ENCODE results near the gene UBE4B. TPM values are rescaled to one million over a fixed set of nuclear protein-coding genes. Genes with fewer than 3 reads are reported as not detected.
"Not testable (repeated sequence)": the region's sequence is repeated elsewhere in the genome, so short reads cannot be mapped to it uniquely, and the experiment has no call there.

UBE4B gene
- total RNA-seq, 1 donor from 2014 or later: 63.7 TPM

DNA sequence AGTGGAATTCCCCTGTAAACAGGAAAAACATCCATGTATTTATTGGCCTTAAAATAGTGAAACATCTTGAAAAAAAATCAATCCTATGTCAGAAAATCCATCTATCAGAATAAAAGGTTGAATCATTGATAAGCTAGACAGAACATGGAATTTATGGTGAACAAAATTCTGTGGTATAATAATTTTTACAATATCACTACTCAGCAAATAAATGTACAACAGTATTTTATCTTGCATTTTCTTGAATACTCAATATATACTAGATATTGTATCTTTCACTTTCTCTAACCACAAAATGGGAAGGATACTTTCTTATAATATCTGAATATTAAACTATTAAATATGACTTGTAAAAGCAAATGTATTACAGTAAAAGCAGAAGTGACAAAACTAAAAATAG, 5.7 kb upstream of the UBE4B start:
- Mint-ChIP-seq H3K27ac (no peak overlapping the region), H3K36me3 (no peaks in the 10 kb centered on the region), H3K9me3 (no peaks in the 10 kb centered on the region), H3K4me1 (peaks cover 14% of the 10 kb centered on the region), H3K4me3 (no peak overlapping the region), H3K27me3 (ENCODE audit: low read depth) (no peaks in the 10 kb centered on the region)
- no peak for DNase-seq (ENCODE audit: low spot score in 2 of 2, unreplicated experiment in 2 of 2)
- no peak for TF ChIP-seq CTCF (IDR thresholded peaks at IDR 0.05; ENCODE audit: unreplicated experiment)

- H3K27me3 Mint-ChIP-seq (ENCODE audit: low read depth); H3K27ac Mint-ChIP-seq; H3K9me3 Mint-ChIP-seq; H3K36me3 Mint-ChIP-seq; H3K4me3 Mint-ChIP-seq; DNase-seq (ENCODE audit: low spot score in 2 of 2, unreplicated experiment in 2 of 2): not testable (repeated sequence)
- H3K4me1 Mint-ChIP-seq: peaks cover 22% of the 10 kb centered on the region
Measured at GRCh38 chr1:10028956-10029500, 3.7 kb upstream of the UBE4B start.

DNA sequence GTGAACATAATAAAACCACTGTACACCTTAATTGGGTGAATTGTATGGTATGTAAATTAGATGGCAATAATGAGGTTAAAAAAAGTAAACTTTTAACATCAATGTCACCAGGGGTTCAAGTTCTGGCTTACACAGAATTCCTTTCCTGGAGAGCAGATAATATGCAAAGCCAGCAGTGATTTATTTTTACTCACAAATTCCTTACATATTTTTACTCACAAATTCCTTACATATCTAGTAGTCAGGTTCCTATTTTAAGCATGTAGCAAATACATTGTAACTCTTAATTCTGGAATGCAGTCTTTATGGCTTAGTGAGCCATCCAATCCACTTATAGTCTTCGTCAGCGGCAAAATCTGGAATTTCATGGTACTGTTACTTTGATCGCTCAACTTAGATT, 1.3 kb upstream of the UBE4B start:
- no peaks in the 10 kb centered on the region for H3K36me3 Mint-ChIP-seq
- H3K27ac Mint-ChIP-seq: peak overlapping the region; percentile 94
- DNase-seq (ENCODE audit: low spot score in 2 of 2, unreplicated experiment in 2 of 2): no peak

GRCh38 chr1:10033359-10033845, 644 bp downstream of the UBE4B start:
- DNase-seq (ENCODE audit: low spot score in 2 of 2, unreplicated experiment in 2 of 2): no peak
- Mint-ChIP-seq H3K27ac (peak overlapping the region; percentile 94), H3K9me3 (no peaks in the 10 kb centered on the region), H3K36me3 (no peaks in the 10 kb centered on the region), H3K4me3 (peak overlapping the region; percentile 77), H3K27me3 (ENCODE audit: low read depth) (no peaks in the 10 kb centered on the region), H3K4me1 (peaks cover 37% of the 10 kb centered on the region)
- TF ChIP-seq CTCF (IDR thresholded peaks at IDR 0.05; ENCODE audit: unreplicated experiment): no peak

More for the DNA sequence above, 1.3 kb upstream of the UBE4B start:
- H3K4me3 Mint-ChIP-seq: no peak overlapping the region
- no peaks in the 10 kb centered on the region for H3K9me3 Mint-ChIP-seq
- no peaks in the 10 kb centered on the region for H3K27me3 Mint-ChIP-seq (ENCODE audit: low read depth)
- H3K4me1 Mint-ChIP-seq: peaks cover 33% of the 10 kb centered on the region
- no peak for TF ChIP-seq CTCF (IDR thresholded peaks at IDR 0.05; ENCODE audit: unreplicated experiment)

- Mint-ChIP-seq H3K27ac (no peak overlapping the region), H3K27me3 (ENCODE audit: low read depth) (no peaks in the 10 kb centered on the region), H3K4me1 (peaks cover 25% of the 10 kb centered on the region), H3K4me3 (no peak overlapping the region), H3K9me3 (no peaks in the 10 kb centered on the region), H3K36me3 (peaks cover 10% of the 10 kb centered on the region)
- TF ChIP-seq CTCF (IDR thresholded peaks at IDR 0.05; ENCODE audit: unreplicated experiment): no peak
- no peak for DNase-seq (ENCODE audit: low spot score in 2 of 2, unreplicated experiment in 2 of 2)
Measured at GRCh38 chr1:10042746-10043145, 10.0 kb downstream of the UBE4B start.

DNA sequence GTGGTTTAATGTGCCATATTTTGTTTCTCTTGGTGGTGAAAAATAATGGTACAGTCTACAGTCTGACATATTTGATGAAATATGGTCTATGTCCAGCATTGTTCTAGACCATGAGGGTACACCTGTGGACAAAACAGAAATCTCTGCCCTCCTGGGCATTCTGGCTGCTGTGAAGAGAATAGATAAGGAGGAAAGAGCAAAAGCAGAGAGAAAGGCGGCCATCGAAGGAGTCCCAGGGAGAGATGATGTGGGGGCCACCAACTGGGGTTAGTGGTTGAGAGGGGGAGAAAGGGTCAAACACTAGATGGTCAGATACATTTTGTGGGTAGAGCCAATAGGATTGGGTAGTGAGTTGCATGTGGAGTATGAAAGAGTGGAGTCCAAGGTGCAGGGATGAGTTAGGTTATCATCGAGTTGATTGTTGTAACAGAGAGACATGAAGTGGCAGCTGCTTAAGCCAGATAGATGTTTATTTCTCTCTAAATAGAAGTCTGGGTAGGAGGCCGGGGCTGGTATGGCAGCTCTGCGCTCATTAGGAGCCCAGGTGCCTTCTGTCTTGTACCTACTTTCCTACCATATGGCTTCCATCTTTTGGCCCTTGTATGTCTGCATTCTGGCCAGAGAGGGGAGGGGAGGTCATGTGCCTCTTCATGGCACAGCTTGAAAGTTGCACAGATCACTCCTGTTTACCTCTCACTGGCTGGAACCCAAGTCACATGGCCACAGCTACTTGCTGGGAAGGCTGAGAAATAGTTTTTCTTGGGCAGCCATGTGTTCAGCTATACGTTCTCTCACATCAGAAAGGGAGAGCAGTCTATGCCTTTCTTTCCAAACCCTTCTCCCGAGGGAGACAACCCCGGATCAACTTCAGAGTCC, 13.0 kb downstream of the UBE4B start:
- H3K4me3 Mint-ChIP-seq: no peak overlapping the region
- H3K36me3 Mint-ChIP-seq: peaks cover 13% of the 10 kb centered on the region
- no peaks in the 10 kb centered on the region for H3K27me3 Mint-ChIP-seq (ENCODE audit: low read depth)
- H3K4me1 Mint-ChIP-seq: peaks cover 29% of the 10 kb centered on the region
- TF ChIP-seq CTCF (IDR thresholded peaks at IDR 0.05; ENCODE audit: unreplicated experiment): no peak
- H3K9me3 Mint-ChIP-seq: no peaks in the 10 kb centered on the region
- peak overlapping the region; percentile 77 for H3K27ac Mint-ChIP-seq
- DNase-seq (ENCODE audit: low spot score in 2 of 2, unreplicated experiment in 2 of 2): no peak
